GM12878 (cell line): ENCODE results near the gene CYB5A. TPM values are rescaled to one million over a fixed set of nuclear protein-coding genes. Genes with fewer than 3 reads are reported as not detected.

Experiments
- ATAC-seq: fragments of 200-7000 bp; cut with Tn5 transposase; 3 replicates; pipeline ENCODE4 v1.9.1; 2020; ENCODE audit warnings: mild to moderate bottlenecking, moderate library complexity
- BruUV-seq: library from RNA; stranded (reverse); fragments of 400-500 nt; replicated peaks from 2 replicates; lab custom pipeline; 2021; lab: Mats Ljungman, UMichigan
- CTCF ChIA-PET: fragments of 300-600 bp; sonication (Branson Sonifier 250); formaldehyde crosslinking; extraction: SDS; loops from one replicate; lab custom pipeline; 2021; ENCODE audit warnings: inconsistent platforms; lab: Yijun Ruan, JAX
- POLR2A ChIA-PET: fragments of 350-600 bp; formaldehyde crosslinking; extraction: SDS; loops from one replicate; lab custom pipeline; 2021; ENCODE audit warnings: inconsistent platforms; lab: Charles Lee
- RAD21 ChIA-PET: fragments of 300-600 bp; sonication (Branson Sonifier 250); formaldehyde crosslinking; loops from one replicate; lab custom pipeline; 2023; ENCODE audit warnings: antibody characterized with exemption; ENCODE audit not compliant: unreplicated experiment; lab: Charles Lee
- SMC1A ChIA-PET: fragments of 300-600 bp; sonication (Branson Sonifier 250); formaldehyde crosslinking; loops from one replicate; lab custom pipeline; 2023; ENCODE audit not compliant: unreplicated experiment, uncharacterized antibody; lab: Charles Lee
- DNase-seq: peaks from one replicate; pipeline ENCODE4 v3.0.0-alpha.2; 2011; ENCODE audit warnings: low read depth, low spot score
- FAIRE-seq: peaks from 3 replicates; lab custom pipeline; 2011; peaks lifted over from hg19 to GRCh38; lab: Jason Lieb, UNC
- H2AFZ ChIP-seq: 2 replicates; pipeline ENCODE4 v1.6.0; 2011; ENCODE audit warnings: low read depth, low read length, control low read depth; ENCODE audit not compliant: control insufficient read depth
- H3K27ac ChIP-seq: 2 replicates; pipeline ENCODE4 v1.5.1; 2011; ENCODE audit warnings: control low read depth; ENCODE audit not compliant: control insufficient read depth, insufficient read depth
- H3K27me3 ChIP-seq, 2 experiments: replicated peaks in 1 of 2; 2 replicates each; pipeline versions ENCODE4 v1.6.0 to v1.6.1; 2011; ENCODE audit warnings: low read length in 1 of 2; ENCODE audit not compliant: control insufficient read depth in 2 of 2, insufficient read depth in 2 of 2
- H3K36me3 ChIP-seq, 2 experiments: 2 replicates each; pipeline ENCODE4 v1.5.1; 2011; ENCODE audit warnings: low read length in 1 of 2; ENCODE audit not compliant: control insufficient read depth in 2 of 2, insufficient read depth in 2 of 2
- H3K4me1 ChIP-seq: 2 replicates; pipeline ENCODE4 v1.6.1; 2011; ENCODE audit warnings: mild to moderate bottlenecking, low read length, moderate library complexity, mixed read lengths; ENCODE audit not compliant: control insufficient read depth, insufficient read depth
- H3K4me2 ChIP-seq: 2 replicates; pipeline ENCODE4 v1.6.0; 2011; ENCODE audit warnings: control low read depth; ENCODE audit not compliant: control insufficient read depth, insufficient read depth
- H3K4me3 ChIP-seq: fragments of 200-600 bp; sonication (generic); 2 replicates; pipeline ENCODE4 v1.5.1; 2016
- H3K79me2 ChIP-seq: 2 replicates; pipeline ENCODE4 v1.6.0; 2011; ENCODE audit warnings: low read length; ENCODE audit not compliant: control insufficient read depth, insufficient read depth
- H3K9ac ChIP-seq: 2 replicates; pipeline ENCODE4 v1.8.0; 2011; ENCODE audit warnings: low read length, control low read depth, mixed read lengths; ENCODE audit not compliant: control insufficient read depth, insufficient read depth
- H3K9me3 ChIP-seq: replicated peaks from 3 replicates; pipeline ENCODE4 v1.5.1; 2011; ENCODE audit warnings: mild to moderate bottlenecking, low read length; ENCODE audit not compliant: control insufficient read depth, insufficient read depth
- H4K20me1 ChIP-seq: 2 replicates; pipeline ENCODE4 v1.6.0; 2011; ENCODE audit not compliant: control insufficient read depth, insufficient read depth
- BCLAF1 ChIP-seq: fragments of 450-650 bp; IDR thresholded peaks from 2 replicates; pipeline ENCODE4 v1.6.1; 2017; ENCODE audit warnings: antibody characterized with exemption, mild to moderate bottlenecking, moderate library complexity
- CBFB ChIP-seq: IDR thresholded peaks from 2 replicates; pipeline ENCODE4 v1.6.1; 2016; ENCODE audit warnings: antibody characterized with exemption, low read depth
- CTCF ChIP-seq, 3 experiments: IDR thresholded peaks in 2 of 3; conservative IDR thresholded peaks in 1 of 3; 2 replicates each; pipeline ENCODE4 v1.5.1; 2011; ENCODE audit warnings: low read depth in 3 of 3, low read length in 3 of 3, mild to moderate bottlenecking in 3 of 3, control low read depth in 2 of 3, moderate library complexity in 2 of 3, inconsistent platforms in 1 of 3, mixed read lengths in 1 of 3; ENCODE audit not compliant: control insufficient read depth in 2 of 3, insufficient read depth in 1 of 3; ENCODE audit errors: extremely low read depth in 1 of 3
- E2F4 ChIP-seq: IDR thresholded peaks from 2 replicates; pipeline ENCODE4 v1.6.1; 2012; ENCODE audit warnings: low read depth, low read length, improper control_type of control experiment
- HSF1 ChIP-seq: fragments of 150-350 bp; IDR thresholded peaks from 2 replicates; pipeline ENCODE4 v1.6.1; 2014; ENCODE audit warnings: mild to moderate bottlenecking, low read depth, low read length
- IKZF1 ChIP-seq: fragments of 450-650 bp; conservative IDR thresholded peaks from 2 replicates; pipeline ENCODE4 v1.6.1; 2017; ENCODE audit warnings: antibody characterized with exemption, mild to moderate bottlenecking
- MAX ChIP-seq: IDR thresholded peaks from 2 replicates; pipeline ENCODE4 v1.6.1; 2012; ENCODE audit warnings: low read depth, low read length, improper control_type of control experiment
- PKNOX1 ChIP-seq: fragments of 450-650 bp; IDR thresholded peaks from 2 replicates; pipeline ENCODE4 v1.6.1; 2016; ENCODE audit warnings: mild to moderate bottlenecking
- ZBTB40 ChIP-seq: fragments of 450-650 bp; IDR thresholded peaks from 2 replicates; pipeline ENCODE4 v1.6.1; 2016; ENCODE audit warnings: mild to moderate bottlenecking, moderate library complexity, borderline replicate concordance
- ZZZ3 ChIP-seq: IDR thresholded peaks from 2 replicates; pipeline ENCODE4 v1.6.1; 2011; ENCODE audit warnings: low read depth; ENCODE audit not compliant: control insufficient read depth, insufficient read length
- WGBS: methylation state at CpG from one replicate; pipeline ENCODE4 v1.1.6; 2016; ENCODE audit warnings: low lambda C conversion rate; ENCODE audit not compliant: insufficient replicate concordance, insufficient coverage; ENCODE audit errors: missing lambda C conversion rate; 5-methylcytosine and 5-hydroxymethylcytosine counted together
- in situ Hi-C: fragments of 300-500 bp; cut with MboI; formaldehyde crosslinking; loops from 9 replicates; pipeline ENCODE4 v1.14.3; 2018; ENCODE audit warnings: mixed read lengths
- intact Hi-C: fragments of 100-400 bp; cut with micrococcal nuclease; formaldehyde crosslinking; loops from one replicate; pipeline ENCODE4 v1.14.2; 2022; ENCODE audit not compliant: unreplicated experiment
- polyA plus RNA-seq, 11 experiments: library from polyadenylated mRNA; depleted of rRNA in 4 of 11; unstranded in 6 of 11; stranded (reverse) in 5 of 11; fragments of >200 nt; fragmentation: Nextera tagmentation in 4 of 11; fragmentation: Illumina TruSeq in 1 of 11; extraction: Ambion mirVana in 4 of 11; extraction: Trizol in 1 of 11; gene quantifications; 1 replicate in 1 of 11; 2 replicates in 10 of 11; pipeline versions ENCODE4 v1.2.1 to v1.2.3, GENCODE V29; 2011 to 2016; ENCODE audit warnings: inconsistent platforms in 2 of 11, missing spikeins in 2 of 11, low read depth in 1 of 11
- total RNA-seq, 4 experiments: library from RNA; depleted of rRNA in 3 of 4; stranded (reverse); fragments of >200 nt in 3 of 4; fragmentation: Illumina TruSeq in 1 of 4; extraction: Trizol in 1 of 4; gene quantifications; 2 replicates each; pipeline versions ENCODE4 v1.2.1 to v1.2.3, GENCODE V29; 2013 to 2021

CYB5A gene
- total and polyA plus RNA-seq, 10 of the 15 experiments (the other 5 are each of a cell fraction or from before 2014, with no cell fraction given), result 60.2 to 129 (median 103) TPM

- TF ChIP-seq CBFB (no peak), BCLAF1 (no peak), CTCF (IDR thresholded peaks at IDR 0.05 in 2 of 3, conservative IDR thresholded peaks at IDR 0.05 in 1 of 3; ENCODE audit: control insufficient read depth in 2 of 3, extremely low read depth in 1 of 3, insufficient read depth in 1 of 3, low read depth in 3 of 3, low read length in 3 of 3) (no peak), IKZF1 (no peak), PKNOX1 (no peak), MAX (no peak), HSF1 (no peak), E2F4 (no peak), ZBTB40 (no peak), ZZZ3 (no peak)
- no TSS peak for BruUV-seq
- H3K79me2 ChIP-seq, result no peaks in the 10 kb centered on the region
- CTCF ChIA-PET, result no interaction called here
- RAD21 ChIA-PET, result no interaction called here
- 75% methylated on average over 9 of the region's 10 CpGs for WGBS
- no peak overlapping the region for H2AFZ ChIP-seq
- SMC1A ChIA-PET, result no interaction called here
- FAIRE-seq, result no peak
- no peak overlapping the region for H3K4me2 ChIP-seq
- POLR2A ChIA-PET, result no interaction called here
- no peak overlapping the region for H3K4me3 ChIP-seq
- no peaks in the 10 kb centered on the region for H3K4me1 ChIP-seq
- in situ Hi-C loops (no loop called here), intact Hi-C loops (no loop called here)
- H3K9ac ChIP-seq, result no peak overlapping the region
- H3K27ac ChIP-seq, result no peak overlapping the region
- no peaks in the 10 kb centered on the region for H3K9me3 ChIP-seq
- H4K20me1 ChIP-seq, result no peaks in the 10 kb centered on the region
- no peak for DNase-seq
- H3K27me3 ChIP-seq, result no peaks in the 10 kb centered on the region; a peak in 1 of 4 replicates
- ATAC-seq, result no peak
- H3K36me3 ChIP-seq, result no peaks in the 10 kb centered on the region
Measured at GRCh38 chr18:74229891-74230290, 61.9 kb downstream of the CYB5A start.
